ENCODE data around the gene CCDC180.

DNA sequence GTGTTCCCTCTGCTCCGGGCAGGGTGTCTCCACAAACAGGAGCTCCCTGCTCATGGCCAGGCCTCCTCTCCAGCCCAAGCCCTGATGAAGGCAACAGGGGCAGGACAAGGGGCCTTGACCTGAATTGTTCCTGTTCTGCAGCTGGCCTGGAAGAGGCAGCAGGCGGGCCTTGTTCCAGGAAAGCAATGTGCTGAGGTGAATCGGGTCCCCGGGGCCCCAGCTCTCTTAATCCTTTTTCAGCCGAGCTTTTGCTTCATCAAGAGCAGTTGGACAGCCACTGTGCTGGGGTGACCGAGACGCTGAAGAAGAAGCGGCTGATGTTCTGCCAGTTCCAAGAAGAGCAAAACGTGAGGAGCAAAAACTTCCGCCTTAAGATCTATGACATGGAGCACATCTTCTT lies 41.4 kb downstream of the CCDC180 start:
- TF ChIP-seq POLR2A (IDR thresholded peaks at IDR 0.05; ENCODE audit: low read depth) (no peak), POLR2AphosphoS5 (IDR thresholded peaks at IDR 0.05) (no peak), EP300 (IDR thresholded peaks at IDR 0.05) (no peak)
- TF ChIP-seq, protein P1, sequence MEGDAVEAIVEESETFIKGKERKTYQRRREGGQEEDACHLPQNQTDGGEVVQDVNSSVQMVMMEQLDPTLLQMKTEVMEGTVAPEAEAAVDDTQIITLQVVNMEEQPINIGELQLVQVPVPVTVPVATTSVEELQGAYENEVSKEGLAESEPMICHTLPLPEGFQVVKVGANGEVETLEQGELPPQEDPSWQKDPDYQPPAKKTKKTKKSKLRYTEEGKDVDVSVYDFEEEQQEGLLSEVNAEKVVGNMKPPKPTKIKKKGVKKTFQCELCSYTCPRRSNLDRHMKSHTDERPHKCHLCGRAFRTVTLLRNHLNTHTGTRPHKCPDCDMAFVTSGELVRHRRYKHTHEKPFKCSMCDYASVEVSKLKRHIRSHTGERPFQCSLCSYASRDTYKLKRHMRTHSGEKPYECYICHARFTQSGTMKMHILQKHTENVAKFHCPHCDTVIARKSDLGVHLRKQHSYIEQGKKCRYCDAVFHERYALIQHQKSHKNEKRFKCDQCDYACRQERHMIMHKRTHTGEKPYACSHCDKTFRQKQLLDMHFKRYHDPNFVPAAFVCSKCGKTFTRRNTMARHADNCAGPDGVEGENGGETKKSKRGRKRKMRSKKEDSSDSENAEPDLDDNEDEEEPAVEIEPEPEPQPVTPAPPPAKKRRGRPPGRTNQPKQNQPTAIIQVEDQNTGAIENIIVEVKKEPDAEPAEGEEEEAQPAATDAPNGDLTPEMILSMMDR (IDR thresholded peaks at IDR 0.05): no peak

Measured in esophagus muscularis mucosa (tissue), 4 donors.